Stimulated activated CD4-positive, alpha-beta T cell treated with anti-CD3 and anti-CD28 coated beads, Interleukin-1b, Interleukin-23, amount 100 ng/mL, for 1 hour (primary cell): Measurements from ENCODE around the gene TTC3.

Experiments used
- DNase-seq, 2 donors: peaks; one replicate each; pipeline ENCODE4 v3.0.0-alpha.2; 2020; ENCODE audit warnings: low read depth in 2 of 2

Gene TTC3

GRCh38 chr21:37193676-37194075, 120.6 kb downstream of the TTC3 start:
- no peak for DNase-seq

DNA sequence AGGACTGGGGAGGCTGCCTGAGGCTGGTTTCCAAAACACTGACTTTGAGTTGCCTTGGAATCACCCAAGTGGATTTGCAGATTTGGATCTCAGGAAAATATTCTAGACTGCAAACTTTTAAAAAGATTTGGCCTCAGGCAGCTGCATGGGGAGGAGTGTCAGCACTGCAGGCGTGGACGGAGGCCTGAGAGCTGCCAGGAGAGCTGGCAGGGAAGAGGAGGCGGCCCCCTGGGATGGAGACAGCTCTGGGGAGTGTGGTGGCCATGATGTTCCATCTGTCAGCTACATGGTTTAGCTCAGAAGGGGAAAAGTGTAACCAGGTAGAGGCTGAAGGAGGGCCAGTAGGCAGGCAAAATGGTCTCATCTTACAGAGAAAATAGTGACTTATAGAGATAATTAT, 122.0 kb downstream of the TTC3 start:
- DNase-seq = no peak

DNA sequence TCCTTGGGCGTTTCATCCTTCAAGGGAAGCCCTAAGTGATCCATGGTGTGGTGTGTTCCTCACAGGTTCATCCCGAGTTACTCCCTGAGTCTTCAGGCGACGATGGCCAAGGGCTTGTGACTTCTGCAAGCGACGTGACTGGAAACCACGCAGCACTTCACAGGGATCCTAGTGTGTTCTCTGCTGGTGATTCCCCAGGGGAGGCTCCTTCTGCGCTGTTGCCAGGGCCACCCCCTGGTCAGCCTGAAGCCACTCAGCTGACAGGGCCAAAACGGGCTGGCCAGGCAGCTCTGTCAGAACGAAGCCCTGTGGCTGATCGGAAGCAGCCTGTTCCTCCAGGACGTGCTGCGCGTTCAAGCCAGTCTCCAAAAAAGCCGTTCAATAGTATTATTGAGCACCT, 122.6 kb downstream of the TTC3 start:
- DNase-seq = no peak

DNA sequence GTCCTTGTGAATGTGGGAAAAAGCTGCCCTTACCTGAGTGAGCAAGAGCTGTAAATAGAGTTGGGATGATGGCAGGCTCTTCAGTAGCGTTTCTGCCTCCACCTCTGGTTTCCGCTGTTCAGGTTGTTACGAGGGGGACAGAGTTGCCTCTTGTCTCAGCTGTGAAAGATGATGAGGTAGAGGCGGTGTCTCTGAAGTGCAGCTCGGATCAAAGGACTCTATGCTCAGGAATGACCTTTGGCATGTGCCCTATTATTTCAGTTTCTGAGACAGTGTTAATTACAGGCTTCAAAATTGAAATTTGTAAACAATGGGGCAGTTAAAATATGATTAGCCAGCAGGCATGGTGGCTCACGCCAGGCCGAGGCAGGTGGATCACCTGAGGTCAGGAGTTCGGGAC, 123.8 kb downstream of the TTC3 start:
- no peak for DNase-seq

GRCh38 chr21:37197746-37198145, 124.7 kb downstream of the TTC3 start:
- no peak for DNase-seq

DNA sequence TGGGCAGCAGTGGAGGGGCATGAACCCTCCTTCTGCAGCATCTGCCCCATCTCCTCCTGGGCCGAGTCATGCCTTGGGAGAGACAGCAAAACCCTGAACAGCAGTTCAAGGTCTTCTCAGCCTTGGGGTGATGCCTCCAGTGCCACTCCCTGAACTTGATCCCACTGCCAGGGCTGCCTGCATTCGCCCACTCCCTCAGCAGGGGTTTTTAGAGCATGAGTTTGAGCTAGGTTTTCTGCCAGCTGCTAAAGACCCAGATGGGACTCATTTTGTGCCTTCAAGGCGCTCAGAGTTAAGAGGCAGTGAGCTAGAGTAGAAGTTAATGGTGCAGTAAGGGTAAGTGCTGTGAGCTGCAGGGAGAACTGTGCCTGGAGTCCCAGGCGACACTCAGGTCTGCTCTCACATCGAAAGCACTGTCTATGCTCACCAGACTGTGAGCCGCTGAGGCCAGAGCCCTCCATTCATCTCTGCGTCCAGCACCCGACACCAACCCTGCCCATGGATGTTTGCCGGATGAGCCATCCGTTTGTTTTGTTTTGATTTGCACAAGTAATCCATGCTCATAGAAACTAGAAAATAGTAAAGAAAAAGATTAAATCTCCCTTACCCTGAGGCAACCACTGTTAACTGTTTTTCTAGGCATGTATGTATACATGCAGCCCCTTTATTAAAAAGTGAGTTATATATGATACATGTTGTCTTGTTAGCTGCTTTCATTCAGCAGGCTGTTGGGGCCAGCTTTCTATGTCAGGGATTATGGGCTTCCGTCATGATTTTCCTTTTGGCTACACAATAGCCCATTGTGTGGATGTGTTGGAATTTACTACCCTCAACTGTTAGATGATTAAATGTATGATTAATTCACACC, 126.2 kb downstream of the TTC3 start:
- DNase-seq = no peak

- DNase-seq = no peak
Observed at GRCh38 chr21:37200641-37201480, 127.8 kb downstream of the TTC3 start.

DNA sequence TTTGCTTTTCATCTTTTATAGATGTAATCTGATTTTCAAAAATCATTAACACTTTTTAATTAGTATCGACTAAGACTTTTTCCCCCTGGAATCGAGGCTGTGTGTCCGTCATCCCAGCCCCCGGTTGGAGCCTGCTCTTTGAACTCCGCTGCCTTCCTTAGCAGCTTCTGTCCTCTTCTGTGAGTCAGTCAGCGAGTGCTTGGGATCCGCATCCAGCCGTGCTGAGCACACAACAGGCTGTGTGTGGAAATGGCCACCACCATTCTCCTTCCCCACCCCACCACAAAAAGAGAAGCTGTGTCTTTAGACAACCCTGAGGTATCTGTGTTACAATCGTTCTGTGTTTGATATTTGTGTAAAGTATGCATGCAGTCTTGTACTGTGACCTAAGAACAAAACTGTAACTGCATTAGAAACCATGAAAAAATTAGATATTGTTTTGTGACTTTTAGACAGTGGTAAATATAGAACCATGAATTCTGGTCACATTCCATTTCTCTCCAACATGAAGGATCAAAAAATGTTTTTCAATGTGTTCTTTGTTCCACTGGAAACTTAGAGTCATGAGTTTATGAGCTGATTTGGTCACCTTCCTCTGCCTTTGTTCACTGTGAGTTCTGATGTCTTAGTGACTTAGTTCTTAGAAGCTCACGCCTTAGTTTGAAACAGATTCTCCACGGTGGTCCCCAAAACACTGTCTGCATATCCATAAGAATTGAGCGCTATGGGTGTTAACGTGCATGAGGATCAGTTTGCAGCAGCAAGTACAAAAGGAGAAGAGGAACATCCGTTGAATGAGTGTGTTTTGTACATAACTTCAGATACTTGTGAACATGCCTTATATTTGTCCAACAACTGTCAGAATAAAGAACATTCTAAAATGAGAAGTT, 129.4 kb downstream of the TTC3 start:
- no peak for DNase-seq

DNA sequence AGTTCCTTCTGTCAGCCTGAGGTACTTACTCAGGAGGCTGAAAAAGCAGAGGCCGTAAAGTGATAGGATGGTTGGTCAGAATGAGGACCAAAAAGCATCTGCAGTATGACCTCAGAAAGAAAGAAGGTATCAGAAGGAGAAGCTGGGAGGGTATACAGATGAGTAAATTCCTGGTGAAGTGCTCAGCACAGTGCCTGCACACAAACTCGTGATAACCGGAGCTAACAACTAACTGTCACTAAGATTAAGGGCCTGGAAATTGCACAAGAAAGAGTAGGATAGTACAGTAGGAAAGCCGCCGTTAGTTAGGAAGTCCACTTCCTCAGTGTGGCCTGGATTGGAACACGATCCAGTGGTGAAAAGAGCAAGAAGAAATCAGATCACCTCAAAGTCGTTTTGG, 131.5 kb downstream of the TTC3 start:
- DNase-seq = no peak

DNA sequence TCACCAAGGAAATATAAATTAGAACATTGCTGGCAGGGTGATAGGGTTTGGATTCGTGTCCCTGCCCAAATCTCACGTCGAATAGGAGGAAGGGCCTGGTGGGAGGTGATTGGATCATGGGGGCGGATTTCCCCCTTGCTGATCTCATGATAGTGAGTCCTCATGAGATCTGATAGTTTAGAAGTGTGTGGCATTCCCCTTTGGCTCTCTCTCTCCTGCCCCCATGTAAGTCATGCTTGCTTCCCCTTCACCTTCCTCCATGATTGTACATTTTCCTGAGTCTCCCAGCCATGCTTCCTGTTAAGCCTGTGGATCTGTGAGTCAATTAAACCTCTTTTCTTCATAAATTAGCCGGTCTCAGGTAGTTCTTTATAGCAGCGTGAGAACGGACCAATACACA, 133.4 kb downstream of the TTC3 start:
- DNase-seq = no peak

- no peak for DNase-seq
Observed at GRCh38 chr21:37207441-37208009, 134.5 kb downstream of the TTC3 start.

GRCh38 chr21:37208056-37208721, 135.1 kb downstream of the TTC3 start:
- DNase-seq = no peak

DNA sequence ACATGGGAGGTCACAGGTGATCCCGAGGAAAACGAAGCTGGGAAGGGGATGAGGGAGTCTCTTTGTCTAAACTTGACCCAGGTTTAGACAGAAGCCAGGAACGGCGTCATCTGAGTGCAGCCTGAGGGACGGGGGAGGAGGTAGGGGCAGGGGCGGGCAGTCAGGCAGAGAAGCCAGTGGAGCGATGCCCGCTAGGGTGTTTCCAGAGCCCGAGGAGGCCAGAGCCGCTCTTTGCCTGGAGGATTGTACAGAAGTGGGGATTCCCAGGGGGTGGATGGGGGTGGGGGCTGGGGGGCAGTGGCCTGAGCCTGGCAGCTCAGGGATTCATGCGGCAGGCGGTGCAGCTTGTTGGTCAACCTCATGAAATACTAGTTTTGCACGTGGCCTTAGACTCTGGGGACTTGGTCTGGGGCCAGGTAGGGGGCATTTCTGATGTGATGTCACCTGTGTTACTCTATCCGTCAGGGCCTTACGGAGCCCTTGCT, 135.7 kb downstream of the TTC3 start:
- DNase-seq = no peak

GRCh38 chr21:37210130-37210529, 137.1 kb downstream of the TTC3 start:
- DNase-seq = no peak

- no peak for DNase-seq
Observed at GRCh38 chr21:37210799-37211198, 137.7 kb downstream of the TTC3 start.

DNA sequence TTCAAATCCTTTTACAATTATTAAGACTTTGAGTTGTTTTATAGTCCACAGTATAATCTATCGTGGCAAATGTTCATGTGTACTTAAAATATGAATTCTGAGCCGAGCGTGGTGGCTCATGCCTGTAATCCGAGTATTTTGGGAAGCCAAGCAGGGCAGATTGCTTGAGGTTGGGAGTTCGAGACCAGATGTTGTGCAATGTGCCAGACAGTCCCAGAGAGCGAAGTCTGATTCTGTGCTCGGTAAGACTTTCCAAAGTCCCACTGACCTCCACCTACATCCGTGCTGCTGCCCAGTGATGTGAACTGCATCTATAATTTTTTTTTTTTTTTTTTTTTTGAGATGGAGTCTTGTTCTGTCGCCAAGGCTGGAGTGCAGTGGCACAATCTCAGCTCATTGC, 141.9 kb downstream of the TTC3 start:
- DNase-seq = no peak

DNA sequence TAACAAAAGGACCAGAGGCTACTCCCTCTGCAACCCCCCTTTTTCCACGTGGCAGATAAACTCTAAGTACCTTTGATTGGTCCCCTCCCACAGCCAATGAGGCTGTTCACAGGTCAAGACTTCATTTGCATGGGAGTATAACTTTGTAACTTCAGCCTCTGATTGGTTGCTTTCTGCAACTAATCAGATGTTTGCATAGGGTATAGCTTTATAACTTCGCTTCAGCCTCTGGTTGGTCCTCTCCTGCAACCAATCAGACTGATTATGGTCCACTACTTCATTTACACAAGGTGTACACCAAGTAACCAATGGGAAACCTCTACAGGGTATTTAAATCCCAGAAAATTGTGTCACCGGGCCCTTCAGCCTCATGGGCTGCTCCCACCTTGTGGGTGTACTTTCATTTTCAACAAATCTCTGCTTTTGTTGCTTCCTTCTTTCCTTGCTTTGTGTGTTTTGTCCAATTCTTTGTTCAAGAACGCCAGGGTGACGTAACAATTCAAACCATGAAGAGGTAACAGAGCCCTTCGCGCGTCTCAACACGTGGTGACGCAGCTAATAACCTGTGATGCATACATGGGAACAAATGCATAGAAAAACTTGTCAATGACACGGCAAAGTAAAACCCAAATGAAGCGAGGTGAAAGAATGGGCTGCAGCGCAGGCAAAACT, 146.8 kb downstream of the TTC3 start:
- no peak for DNase-seq

DNA sequence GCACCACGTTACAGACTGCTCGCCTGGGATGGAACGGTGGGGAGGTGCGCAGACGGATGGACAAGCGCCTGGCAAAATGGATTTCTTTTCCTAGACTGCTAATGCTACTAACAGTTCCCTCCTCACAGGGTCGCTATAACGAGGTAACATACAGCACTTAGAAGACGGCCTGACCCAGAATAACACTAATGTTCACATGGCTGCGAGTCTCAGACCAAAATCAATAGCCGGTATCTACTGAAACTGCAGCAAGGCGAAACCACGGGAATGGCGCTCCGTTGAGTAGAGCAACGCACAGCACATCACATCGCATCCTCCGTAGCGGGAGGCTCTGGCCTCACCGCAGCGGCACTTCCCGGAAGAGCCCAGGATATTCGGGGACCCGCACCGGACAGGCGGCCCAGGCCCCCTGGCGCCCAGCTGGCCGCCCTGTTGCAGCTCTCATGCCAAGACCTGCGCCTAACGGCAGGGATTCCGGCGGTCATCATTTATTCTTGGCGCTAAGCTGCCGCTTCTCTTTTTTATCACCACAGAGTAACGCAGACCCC, 147.5 kb downstream of the TTC3 start:
- DNase-seq = no peak

DNA sequence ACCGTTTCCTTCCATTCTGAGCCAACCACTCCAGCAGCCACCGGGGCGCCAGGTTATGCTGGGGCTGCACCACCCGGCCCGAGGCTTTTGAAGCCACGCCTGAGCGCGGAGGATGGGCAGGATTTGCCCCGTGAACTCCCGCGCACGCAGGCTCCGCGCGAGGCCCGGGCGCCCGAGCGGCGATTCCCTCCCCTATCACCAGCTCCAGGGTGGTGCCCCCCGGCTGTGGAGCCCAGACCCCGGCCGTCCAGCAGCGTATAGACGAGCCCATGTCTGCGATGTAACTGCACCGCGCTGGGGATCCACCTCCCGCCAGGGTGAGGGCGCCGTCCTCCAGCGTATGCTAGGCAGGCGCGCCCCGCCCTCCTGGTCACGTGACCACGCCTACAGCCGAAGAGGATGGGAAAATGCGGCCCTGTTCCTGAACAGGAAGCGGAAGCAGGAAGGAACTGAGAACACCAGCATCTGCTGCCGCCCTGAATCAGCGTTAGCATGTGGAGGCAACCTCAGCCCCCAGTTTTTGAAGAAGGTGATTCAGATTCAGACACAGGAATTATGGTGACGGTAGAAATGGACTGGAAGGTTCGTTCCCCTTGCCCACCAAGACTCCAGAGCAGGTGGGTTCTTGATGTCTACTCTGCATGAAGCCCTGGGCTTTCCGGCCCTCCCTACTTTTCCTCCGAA, 148.1 kb downstream of the TTC3 start:
- DNase-seq = peak; percentile 82 to 95
